Endometrium (tissue), 2 donors: ENCODE results near the gene SLC25A51.

Experiments
- FAIRE-seq: peaks from 2 replicates; lab custom pipeline; 2012; peaks lifted over from hg19 to GRCh38; lab: Jason Lieb, UNC
- donor health status: control.
- donor health status: control.

Gene SLC25A51

GRCh38 chr9:37903647-37904444, at the start of gene SLC25A51:
Gene SLC25A51 (minus strand): TSS chr9:37904127. CDS start chr9:37888550, 15,577 bp downstream.
- no peak for FAIRE-seq

GRCh38 chr9:37953206-37953774, 49.4 kb upstream of the SLC25A51 start:
- FAIRE-seq = no peak

- FAIRE-seq = no peak
Observed at GRCh38 chr9:37952731-37953130, 48.8 kb upstream of the SLC25A51 start.

GRCh38 chr9:37951671-37952449, 47.9 kb upstream of the SLC25A51 start:
- FAIRE-seq = no peak

GRCh38 chr9:37950561-37950960, 46.6 kb upstream of the SLC25A51 start:
- FAIRE-seq = no peak

GRCh38 chr9:37949576-37949975, 45.6 kb upstream of the SLC25A51 start:
- no peak for FAIRE-seq

GRCh38 chr9:37948417-37948980, 44.6 kb upstream of the SLC25A51 start:
- no peak for FAIRE-seq

- no peak for FAIRE-seq
Observed at GRCh38 chr9:37947977-37948376, 44.0 kb upstream of the SLC25A51 start.

- FAIRE-seq = no peak
Observed at GRCh38 chr9:37947471-37947870, 43.5 kb upstream of the SLC25A51 start.

GRCh38 chr9:37946971-37947370, 43.0 kb upstream of the SLC25A51 start:
- FAIRE-seq = no peak

- no peak for FAIRE-seq
Observed at GRCh38 chr9:37946041-37946440, 42.1 kb upstream of the SLC25A51 start.

- FAIRE-seq = no peak
Observed at GRCh38 chr9:37944671-37945481, 40.9 kb upstream of the SLC25A51 start.

GRCh38 chr9:37944266-37944650, 40.3 kb upstream of the SLC25A51 start:
- no peak for FAIRE-seq

GRCh38 chr9:37943345-37944265, 39.7 kb upstream of the SLC25A51 start:
- no peak for FAIRE-seq

- no peak for FAIRE-seq
Observed at GRCh38 chr9:37942621-37943344, 38.9 kb upstream of the SLC25A51 start.

- no peak for FAIRE-seq
Observed at GRCh38 chr9:37941253-37941652, 37.3 kb upstream of the SLC25A51 start.

GRCh38 chr9:37939575-37940095, 35.7 kb upstream of the SLC25A51 start:
- FAIRE-seq = no peak

- FAIRE-seq = no peak
Observed at GRCh38 chr9:37938121-37938891, 34.4 kb upstream of the SLC25A51 start.

- FAIRE-seq = no peak
Observed at GRCh38 chr9:37937366-37937765, 33.4 kb upstream of the SLC25A51 start.
